ENCODE results near the gene SHROOM2. TPM values are rescaled to one million over a fixed set of nuclear protein-coding genes. Genes with fewer than 3 reads are reported as not detected.

The SHROOM2 gene
- total RNA-seq, 1 experiment from 2014 or later, result 13.9 TPM

- Histone ChIP-seq H3K18ac (ENCODE audit: insufficient read length, low read depth, low read length) (no peak overlapping the region), H3K27me3 (ENCODE audit: insufficient read depth, low read length) (no peaks in the 10 kb centered on the region), H4K20me1 (ENCODE audit: control insufficient read depth, insufficient read depth, insufficient read length) (no peaks in the 10 kb centered on the region), H3T11ph (ENCODE audit: low read length) (no peak overlapping the region), H3K27ac (ENCODE audit: insufficient read length, low read depth, low read length) (no peak overlapping the region), H4K5ac (ENCODE audit: insufficient read length, low read depth, low read length) (no peak overlapping the region), H2BK20ac (ENCODE audit: low read depth, low read length, poor library complexity, severe bottlenecking) (no peak overlapping the region), H2AK5ac (ENCODE audit: insufficient read length, low read length) (no peak overlapping the region), H2AFZ (ENCODE audit: low read length) (no peak overlapping the region), H4K91ac (ENCODE audit: insufficient read length, low read depth, low read length) (no peak overlapping the region), H3K79me2 (ENCODE audit: insufficient read depth, low read length) (peaks cover 2% of the 10 kb centered on the region; the same call in 1 of the 2 replicates), H3K9me3 (ENCODE audit: control insufficient read depth, low read depth, low read length) (no peaks in the 10 kb centered on the region), H3K4ac (ENCODE audit: low read depth, low read length) (no peak overlapping the region), H2BK15ac (ENCODE audit: low read depth, low read length) (no peak overlapping the region), H3K79me1 (ENCODE audit: insufficient read depth, low read depth, low read length, poor library complexity, severe bottlenecking) (no peaks in the 10 kb centered on the region), H3K23ac (ENCODE audit: insufficient read length, low read depth, low read length) (no peak overlapping the region), H3K14ac (ENCODE audit: insufficient read depth, low read length) (no peak overlapping the region), H3K4me1 (ENCODE audit: insufficient read depth, low read length) (peaks cover 9% of the 10 kb centered on the region; the same call in 1 of the 2 replicates), H3K4me2 (ENCODE audit: insufficient read depth, insufficient read length, low read length) (no peak overlapping the region), H3K56ac (ENCODE audit: insufficient read length, low read depth, low read length) (no peak overlapping the region), H3K9ac (ENCODE audit: extremely low read depth, insufficient read length, low read length) (no peak overlapping the region), H3K23me2 (ENCODE audit: insufficient read length, low read depth, low read length, poor library complexity, severe bottlenecking) (no peaks in the 10 kb centered on the region), H4K8ac (replicated peaks; ENCODE audit: insufficient read length, low read depth, low read length) (no peak overlapping the region), H2BK12ac (ENCODE audit: insufficient read length, low read depth, low read length) (no peak overlapping the region), H2BK5ac (ENCODE audit: insufficient read length, low read length) (no peak overlapping the region), H2BK120ac (ENCODE audit: low read depth, low read length, poor library complexity, severe bottlenecking) (no peak overlapping the region)
- H3K36me3 Mint-ChIP-seq (ENCODE audit: insufficient read depth in 1 of 3, low read depth in 3 of 3), result peaks cover 12 to 23% (median 17%) of the 10 kb centered on the region in 3 experiments; a peak in 6 of 7 replicates
- H3K27me3 Mint-ChIP-seq (ENCODE audit: low read depth), result no peaks in the 10 kb centered on the region; the same call in 1 of the 2 replicates
- H3K4me3 Mint-ChIP-seq, result no peak overlapping the region
- H3K27ac Mint-ChIP-seq, result no peak overlapping the region
- peaks cover 15 to 26% of the 10 kb centered on the region in 2 experiments for H3K9me3 Mint-ChIP-seq
- peaks cover 17% of the 10 kb centered on the region in 2 experiments for H3K4me1 Mint-ChIP-seq
- no CpG with 5 or more reads among the region's 3 CpGs for WGBS (ENCODE audit: extremely low coverage, insufficient read length, low lambda C conversion rate)
- no peak for TF ChIP-seq CTCF (conservative IDR thresholded peaks at IDR 0.05)
- DNase-seq, result no peak
These were observed 133.5 kb downstream of the SHROOM2 start for GRCh38 chrX:9919632-9920172.
